HG02973 (cell line): ENCODE results near the gene RNU1-2.
"Not testable (repeated sequence)": the region's sequence is repeated elsewhere in the genome, so short reads cannot be mapped to it uniquely, and the experiment has no call there.

Experiments used
- ATAC-seq: cut with Tn5 transposase; IDR thresholded peaks from one replicate; pipeline ENCODE4 v1.9.1; 2021; ENCODE audit warnings: moderate library complexity; ENCODE audit not compliant: unreplicated experiment

The RNU1-2 gene

DNA sequence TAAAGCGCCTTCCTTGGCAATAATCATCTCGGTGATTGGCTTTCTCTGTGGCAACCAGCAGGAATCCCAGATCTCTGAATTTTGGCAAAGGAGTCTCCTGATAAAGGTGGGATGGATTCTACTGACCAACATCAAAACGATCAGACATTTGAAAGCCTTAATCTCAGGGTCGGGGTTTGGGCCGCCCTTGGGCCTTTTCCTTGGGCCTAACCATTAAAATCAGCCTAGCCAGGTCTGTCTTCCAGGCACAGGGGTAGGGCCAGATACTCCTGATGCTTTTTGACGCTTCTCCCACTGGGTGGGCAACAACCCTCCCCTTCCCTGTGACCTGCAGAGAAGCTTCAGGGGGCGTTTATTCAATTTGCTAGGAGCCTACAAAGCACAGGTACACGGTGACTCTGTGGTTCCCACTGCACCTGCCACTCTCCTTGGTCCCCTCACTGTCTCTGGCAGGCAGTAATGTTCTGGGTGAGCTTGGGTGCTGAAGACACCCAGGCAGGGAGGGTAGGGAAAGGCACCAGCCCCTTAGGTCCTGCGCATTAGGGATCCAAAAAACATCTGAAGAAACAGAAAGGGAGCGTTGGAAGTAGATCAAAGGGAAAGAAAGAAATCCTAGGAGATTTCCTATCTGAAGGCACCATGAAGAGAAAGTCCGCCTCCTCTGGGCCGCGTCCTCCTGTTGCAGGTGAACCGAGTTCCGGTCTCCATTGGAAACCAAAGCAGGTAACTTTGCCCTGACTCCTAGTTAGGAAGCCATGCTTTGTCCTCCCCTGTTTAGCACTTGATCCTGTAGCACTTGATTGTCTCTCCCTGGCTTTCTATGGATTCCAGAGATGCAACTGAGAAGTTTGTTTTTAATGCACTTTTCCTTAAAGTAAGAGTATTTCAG, 12.3 kb downstream of the RNU1-2 start:
- no peak for ATAC-seq

DNA sequence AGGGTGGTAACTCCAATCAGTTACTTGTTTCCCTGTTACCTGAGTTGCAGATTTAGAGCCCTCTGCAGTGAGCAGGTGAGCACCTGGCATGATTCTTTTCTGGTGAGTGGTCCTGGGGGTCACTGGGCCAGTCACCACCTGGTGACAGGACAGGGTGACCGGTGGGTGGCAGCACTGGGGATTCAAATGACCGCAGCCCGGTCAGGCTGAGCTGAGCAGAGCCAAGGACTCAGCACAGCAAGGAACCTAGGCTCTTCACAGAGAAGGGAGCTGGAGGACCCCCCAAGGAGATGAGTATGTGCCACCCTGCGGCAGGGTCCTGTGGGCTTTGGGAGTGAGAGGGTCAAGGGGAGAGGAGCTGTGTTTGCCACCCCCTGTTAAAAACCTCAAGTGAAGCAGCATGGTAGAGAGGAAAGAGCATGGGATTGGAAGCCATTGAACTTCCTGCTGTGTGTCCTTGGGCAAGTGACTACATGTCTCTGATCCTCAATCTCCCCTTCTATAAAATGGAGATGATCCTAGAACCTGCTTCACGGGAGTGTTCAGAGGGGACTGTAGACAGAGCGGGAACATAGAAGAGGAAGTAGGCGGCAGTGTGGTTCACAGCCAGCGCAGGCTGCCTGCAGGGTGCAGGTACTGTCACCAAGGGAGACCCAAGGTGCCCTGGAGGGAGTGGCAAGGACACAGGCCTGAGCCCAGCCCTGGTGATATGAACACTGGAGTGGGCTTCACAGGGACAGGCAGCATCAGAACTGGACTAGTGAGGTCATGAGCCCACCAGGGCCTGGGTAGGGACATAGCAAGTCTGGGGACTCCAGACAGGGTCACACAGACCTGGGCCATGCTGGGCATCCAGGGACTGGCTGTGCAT, 16.3 kb downstream of the RNU1-2 start:
- not testable (repeated sequence) for ATAC-seq

- ATAC-seq = not testable (repeated sequence)
These were observed 17.0 kb downstream of the RNU1-2 start for GRCh38 chr1:16912742-16913141.

DNA sequence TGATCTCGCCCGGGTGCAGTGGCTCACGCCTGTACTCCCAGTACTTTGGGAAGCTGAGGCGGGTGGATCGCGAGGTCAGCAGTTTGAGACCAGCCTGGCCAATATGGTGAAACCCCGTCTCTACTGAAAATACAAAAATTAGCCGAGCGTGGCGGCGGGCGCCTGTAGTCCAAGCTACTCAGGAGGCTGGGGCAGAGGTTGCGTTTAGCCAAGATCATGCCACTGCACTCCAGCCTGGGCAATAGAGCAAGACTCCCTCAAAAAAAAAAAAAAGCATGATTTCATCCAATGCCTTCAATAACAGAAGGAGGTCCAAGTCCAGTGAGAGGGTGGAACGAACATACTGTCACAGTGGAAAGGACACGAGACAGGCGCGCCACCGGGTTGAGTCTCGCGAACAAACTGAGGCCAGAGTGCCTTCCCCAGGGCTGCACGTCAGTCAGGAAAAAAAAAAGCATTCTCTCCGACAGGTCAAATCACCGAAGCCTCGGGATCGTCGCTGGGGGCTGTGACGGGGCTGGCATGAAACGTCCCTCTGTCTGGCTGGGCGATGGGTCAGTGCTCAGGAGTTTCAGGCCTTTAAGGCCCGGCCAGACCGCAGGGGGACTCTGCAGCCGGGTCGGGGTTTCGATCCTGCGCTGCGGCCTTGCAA, 17.5 kb downstream of the RNU1-2 start:
- no peak for ATAC-seq

DNA sequence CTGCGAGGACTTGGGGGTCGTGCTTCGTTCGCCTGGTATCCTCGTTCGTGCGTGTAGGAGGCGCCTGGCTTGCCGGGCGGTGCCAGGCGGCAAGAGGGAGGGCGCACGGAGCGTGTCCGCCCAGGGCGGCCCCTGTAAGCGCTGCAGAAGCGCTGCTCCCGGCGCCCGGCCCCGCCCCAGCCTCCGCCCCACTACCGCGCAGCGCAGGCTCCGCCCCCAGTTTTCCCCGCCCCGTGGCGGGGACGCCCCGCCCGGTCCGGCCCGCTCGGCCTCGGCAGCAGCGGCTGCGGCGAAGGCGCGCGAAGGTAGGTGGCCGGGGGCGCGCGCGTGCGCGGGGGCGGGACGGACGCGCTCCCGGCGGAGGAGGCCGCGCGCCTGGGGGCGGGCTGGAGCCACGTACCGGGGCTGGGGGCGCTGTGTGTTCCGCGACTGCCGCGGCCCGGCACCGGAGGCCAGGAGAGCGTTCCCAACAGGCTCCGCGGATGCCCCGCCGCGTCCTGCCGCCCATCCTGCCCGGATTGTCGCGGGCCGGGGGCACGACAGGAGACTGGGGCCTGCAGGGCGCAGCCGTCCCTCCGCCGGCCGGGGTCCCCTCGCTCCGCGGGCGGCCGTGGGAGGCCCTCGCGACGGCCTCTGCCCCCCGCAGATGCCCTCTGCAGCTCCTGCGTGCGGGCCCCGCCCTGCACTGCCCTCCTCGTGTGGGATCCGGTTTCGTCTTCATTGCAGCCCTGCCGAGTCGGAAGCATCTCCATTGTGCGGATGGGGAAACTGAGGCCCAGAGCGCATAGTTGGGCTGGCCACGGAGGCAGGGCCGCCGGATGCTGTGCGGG, 18.3 kb downstream of the RNU1-2 start:
- ATAC-seq = peak; percentile 84

DNA sequence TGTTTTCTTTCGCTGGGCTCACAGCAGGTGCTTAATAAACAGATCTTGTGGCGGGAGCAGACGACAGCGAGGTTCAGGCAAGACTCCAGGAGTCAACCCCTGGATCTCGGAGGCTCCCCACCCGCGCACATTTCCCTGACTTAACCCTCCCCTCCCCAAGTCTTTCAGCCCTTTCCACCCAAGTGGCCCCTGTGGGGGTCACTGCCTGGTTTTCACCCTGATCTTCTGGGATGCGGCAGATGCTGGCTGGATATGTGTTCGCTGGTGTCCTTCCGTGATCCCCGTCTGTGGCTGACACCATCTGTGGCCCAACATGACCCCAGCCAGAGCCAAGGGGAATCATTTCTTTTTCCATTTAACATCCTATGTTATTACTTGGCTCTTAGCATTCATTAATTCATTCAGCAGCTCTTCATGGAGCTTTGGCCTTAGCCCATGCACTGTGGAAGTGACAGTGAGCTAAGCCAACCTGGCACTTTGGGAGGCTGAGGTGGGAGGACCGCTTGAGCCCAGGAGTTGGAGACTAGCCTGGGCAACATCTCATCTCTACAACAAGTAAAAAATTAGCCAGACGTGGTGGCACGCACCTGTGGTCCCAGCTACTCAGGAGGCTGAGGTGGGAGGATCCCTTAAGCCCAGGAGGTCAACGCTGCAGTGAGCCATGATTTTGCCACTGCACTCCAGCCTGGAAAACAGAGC, 19.3 kb downstream of the RNU1-2 start:
- not testable (repeated sequence) for ATAC-seq

GRCh38 chr1:16915627-16915973, 19.8 kb downstream of the RNU1-2 start:
- no peak for ATAC-seq

DNA sequence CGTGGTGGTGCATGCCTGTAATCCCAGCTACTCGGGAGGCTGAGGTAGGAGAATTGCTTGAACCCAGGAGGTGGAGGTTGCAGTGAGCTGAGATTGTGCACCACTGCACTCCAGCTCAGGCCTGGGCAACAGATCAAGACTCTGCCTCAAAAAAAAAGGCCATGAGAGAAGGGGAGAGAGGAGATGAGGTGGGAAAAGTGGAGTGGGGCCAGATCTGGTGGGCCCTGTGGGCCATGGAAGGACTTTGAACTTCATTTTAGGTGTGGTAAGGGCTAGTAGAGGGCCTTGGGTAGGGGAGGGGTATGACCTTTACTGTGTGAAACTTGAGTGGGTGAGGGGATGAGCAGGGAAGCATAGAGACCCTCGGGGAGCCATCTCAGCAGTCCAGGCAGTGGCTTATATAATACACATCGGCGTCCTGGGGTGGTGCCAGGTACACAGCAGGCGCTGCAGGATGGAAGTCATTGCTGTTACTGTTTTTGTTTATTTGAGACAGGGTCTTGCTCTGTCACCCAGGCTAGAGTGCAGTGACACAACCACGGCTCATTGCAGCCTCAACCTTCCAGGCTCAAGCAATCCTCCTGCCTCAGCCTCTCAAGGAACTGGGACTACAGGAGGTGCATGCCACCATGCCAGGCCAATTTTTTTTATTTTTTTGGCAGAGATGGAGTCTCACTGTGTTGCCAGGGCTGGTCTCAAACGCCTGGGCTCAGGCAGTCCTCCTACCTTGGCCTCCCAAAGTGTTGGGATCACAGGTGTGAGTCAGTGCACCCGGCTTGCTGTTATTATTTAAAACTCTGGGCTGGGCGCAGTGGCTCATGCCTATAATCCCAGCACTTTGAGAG, 20.5 kb downstream of the RNU1-2 start:
- ATAC-seq = not testable (repeated sequence)

DNA sequence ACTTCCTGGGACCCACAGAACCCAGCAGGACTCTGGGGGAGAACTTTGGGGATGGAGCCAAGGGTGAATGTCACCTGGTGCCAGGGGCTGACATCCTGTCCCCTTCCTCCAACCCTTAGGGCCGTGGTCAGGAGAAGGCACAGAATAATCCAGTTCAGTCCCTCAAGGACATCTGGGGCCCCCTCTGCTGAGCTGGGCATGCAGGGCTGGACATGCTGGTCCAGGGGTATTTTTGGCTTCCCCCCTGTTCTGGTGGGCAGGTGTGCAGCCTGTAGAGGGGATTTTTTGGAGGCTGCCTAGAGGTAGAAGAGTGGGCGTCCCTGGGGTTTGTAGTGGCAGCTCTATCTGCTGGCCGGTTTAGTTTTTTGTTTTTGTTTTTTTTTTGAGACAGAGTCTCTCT, 22.6 kb downstream of the RNU1-2 start:
- no peak for ATAC-seq

- ATAC-seq = not testable (repeated sequence)
These were observed 23.3 kb downstream of the RNU1-2 start for GRCh38 chr1:16918936-16919665.

DNA sequence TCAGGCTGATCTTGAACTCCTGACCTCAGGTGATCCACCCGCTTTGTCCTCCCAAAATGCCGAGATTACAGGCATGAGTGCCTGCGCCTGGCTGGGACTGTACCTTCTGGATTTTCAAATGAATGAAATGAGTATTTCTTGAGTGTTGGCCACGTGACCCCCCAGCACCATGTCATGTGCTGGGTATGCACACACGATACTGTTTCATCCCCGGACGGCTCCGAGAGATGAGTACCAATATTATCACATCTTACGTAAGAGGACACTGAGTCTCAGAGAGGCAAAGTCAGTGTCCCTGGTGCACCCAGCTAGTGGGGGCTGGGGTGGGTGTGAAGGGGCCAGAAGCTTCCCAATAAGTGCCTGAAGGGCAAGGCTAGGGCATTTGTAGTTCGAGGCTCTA, 25.2 kb downstream of the RNU1-2 start:
- no peak for ATAC-seq

DNA sequence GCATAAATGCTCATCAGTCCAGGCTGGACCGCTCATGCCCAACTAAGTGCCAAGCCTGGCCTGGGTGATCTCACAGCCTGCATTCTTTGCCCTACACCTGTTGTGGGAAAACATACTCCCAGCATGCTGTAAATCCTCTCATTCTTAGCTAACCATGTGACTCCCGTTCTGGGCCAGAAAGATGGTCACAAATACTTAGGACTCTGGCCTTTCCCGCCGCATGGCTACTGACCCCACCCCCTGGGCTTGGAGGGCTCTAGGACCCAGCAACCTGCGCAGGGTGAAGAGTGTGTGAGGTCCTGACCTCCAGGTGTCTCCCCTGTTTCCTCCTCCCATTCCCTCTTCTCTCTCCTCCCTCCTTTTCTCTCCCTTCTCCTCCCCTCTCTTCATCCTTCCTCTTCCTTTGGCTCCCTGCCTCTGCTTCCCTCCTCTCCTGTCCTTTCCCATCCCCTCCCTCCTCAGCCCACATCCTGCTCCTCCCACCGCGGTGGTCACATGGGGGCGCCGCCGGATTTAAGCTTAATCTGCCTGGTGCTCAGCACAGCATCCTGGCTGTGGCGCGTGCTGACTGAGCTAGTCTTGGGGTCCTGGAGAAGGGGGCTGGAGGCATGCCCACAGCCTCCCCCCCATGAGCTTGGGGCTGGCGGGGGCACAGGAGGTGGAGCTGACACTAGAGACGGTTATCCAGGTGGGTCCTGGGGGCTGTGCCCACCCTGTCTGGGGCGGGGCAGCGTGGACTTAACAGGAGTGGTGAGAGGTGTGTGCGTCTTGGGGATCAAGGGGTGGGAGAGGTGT, 25.8 kb downstream of the RNU1-2 start, which contains the start of gene CROCC:
TSS of gene CROCC (plus strand) at position 541 of the 795 bp plus-strand sequence. CDS start at position 629, 88 bp downstream.
- no peak for ATAC-seq

GRCh38 chr1:16922466-16922865, 26.7 kb downstream of the RNU1-2 start:
- no peak for ATAC-seq

DNA sequence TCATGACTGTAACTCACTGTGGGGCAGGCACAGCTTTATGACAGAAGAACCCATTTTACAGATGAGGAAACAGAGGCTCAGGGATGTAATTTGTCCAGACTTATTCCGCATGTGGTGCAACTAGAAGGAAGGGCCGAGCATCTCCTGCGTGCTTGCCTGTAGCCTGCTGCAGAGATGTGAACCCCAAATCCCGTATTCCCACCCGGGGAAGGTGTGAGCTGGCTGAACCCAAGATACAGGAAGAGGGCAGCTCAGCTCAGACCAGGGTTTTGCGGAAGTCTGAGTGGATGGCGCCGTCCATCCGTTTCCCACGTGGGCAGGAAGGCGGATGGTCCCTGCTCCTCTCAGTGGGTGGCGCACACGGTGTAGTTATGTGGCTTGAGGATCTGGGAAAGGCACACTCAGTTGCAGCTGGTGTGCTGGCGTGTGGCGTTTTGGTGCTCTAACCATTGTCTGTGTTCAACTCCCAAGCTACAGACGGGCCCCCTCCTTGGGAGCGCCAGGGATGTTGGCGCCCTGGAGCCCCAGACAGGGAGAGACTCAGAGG, 27.2 kb downstream of the RNU1-2 start:
- ATAC-seq = no peak

GRCh38 chr1:16924216-16924918, 28.6 kb downstream of the RNU1-2 start:
- ATAC-seq = no peak

GRCh38 chr1:16924919-16925477, 29.2 kb downstream of the RNU1-2 start:
- no peak for ATAC-seq
